Measurements from ENCODE around the gene RAET1L.

DNA sequence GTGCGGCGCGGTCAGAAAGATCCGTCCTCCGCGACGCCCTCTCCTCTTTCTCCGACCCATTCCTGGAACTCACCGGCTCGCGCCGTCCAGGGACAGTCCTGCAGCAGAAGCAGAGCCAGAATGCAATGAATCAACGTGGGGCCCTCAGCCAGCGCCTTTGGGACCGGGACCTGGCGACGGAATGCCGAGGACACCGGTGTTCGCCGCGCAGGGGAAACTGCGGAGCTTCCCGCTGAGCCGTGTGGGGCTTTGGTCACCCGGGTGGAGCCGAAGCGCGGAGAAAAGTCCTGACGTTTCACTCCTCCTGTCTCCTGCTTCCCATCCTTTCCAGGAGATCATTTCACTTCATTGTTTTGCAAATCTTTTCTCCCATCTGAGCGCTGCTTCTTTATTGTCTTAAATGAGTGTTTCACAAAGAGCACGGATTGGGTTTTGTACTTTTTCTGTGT, 35.1 kb downstream of the RAET1L start:
- TF ChIP-seq, protein P1, sequence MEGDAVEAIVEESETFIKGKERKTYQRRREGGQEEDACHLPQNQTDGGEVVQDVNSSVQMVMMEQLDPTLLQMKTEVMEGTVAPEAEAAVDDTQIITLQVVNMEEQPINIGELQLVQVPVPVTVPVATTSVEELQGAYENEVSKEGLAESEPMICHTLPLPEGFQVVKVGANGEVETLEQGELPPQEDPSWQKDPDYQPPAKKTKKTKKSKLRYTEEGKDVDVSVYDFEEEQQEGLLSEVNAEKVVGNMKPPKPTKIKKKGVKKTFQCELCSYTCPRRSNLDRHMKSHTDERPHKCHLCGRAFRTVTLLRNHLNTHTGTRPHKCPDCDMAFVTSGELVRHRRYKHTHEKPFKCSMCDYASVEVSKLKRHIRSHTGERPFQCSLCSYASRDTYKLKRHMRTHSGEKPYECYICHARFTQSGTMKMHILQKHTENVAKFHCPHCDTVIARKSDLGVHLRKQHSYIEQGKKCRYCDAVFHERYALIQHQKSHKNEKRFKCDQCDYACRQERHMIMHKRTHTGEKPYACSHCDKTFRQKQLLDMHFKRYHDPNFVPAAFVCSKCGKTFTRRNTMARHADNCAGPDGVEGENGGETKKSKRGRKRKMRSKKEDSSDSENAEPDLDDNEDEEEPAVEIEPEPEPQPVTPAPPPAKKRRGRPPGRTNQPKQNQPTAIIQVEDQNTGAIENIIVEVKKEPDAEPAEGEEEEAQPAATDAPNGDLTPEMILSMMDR (IDR thresholded peaks at IDR 0.05) = no peak
- TF ChIP-seq POLR2A (IDR thresholded peaks at IDR 0.05) = no peak
